ENCODE data around the gene TUBA1B.

TUBA1B gene

DNA sequence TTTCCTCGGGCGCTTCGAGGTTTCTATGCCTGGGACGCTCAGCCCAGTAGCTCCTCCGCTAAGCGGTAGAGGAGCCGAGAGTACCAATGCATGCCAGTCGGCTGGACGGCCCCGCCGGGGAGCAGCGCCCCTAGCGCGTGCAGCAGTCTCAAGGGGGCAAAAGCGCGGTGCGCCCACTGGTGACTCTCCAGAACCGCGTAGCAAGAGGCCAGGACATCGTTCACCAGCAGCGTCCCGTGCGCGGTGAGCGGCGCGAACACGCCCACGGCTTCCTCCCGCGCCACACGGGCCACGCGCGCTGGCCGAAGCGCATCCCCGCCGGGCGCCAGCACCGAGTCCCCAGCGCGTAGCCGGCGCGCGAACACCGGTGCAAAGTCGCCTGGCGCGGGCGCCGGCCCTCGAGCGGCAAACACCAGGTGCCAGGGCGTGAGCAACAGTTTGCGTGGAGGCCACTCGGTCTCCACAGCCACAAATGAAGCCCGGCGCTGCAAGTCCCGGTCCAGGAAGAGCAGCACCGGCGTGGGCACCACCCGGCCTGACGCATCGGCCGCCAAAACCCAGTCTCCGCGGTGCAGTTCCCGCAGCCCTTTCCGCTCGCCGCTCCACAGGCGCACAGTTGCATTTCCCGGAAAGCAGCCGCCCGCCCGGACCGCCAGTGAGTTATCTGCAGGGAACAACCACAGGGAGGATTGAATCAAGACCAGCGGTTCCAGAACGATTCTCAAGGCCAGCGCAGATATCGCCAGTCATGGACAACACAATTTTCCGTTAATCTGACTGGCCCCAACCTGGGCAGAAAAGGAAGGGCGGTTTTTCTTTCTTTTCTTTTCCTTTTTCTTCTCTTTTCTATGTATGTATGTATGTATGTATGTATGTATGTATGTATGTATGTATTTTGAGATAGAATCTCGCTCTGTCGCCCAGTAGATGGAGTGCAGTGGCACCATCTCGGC, 41.1 kb downstream of the TUBA1B start:
- no peak for DNase-seq

DNA sequence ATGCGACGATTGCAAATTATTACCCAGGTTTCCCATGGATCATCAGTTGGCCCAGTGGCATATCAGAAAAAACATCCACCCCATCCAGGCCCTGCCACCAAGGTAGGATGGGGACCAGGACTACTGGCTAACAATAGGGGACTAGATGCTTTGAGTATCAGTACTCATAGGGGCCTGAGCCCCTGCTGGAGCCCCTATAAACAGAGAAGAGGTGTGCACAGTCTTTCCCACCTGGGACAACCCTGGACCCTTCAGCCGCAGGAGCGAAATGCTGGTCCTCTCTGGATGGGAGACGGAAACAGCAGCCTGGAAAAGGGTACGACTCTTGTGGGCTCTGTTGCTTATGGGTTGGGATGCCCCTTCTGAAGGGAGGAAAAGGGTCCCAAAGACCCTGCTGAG, 42.3 kb downstream of the TUBA1B start:
- no peak for DNase-seq

DNA sequence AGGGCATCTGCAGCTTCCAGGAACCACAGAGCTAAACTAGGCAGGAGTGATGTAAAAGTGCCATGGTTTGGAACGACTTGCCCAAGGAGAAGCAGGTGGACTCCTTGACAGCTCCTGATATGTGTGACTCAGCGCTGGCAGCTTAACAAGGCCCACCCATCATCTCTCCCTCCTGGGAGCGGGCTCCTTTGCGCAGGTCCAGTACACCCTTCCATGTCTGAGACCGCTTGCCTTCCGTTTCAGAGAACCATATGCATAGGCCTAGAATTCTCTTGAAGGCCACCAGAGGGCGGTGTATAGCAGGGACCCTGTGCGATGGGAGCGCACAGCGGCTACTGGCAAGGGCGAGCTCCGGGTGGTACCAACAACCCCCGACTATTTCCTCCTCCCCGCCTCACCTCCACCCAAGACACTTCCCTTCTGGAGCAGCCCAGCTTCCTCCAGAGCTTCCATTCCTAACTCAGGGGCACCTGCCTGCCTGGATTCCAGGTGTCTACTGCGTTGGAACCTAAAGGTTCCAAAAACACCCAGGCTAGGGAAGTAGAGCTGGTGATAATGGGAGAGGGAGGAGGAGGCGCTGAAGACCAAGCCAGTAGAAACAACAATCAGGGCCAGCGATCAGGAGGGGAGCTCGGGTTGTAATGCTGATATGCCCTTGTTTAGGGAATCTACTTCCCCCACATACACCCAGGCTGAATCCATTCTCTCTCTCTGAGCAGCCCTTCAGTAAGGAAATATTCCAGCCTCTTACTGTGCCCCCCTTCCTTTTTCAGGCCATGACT, 42.9 kb downstream of the TUBA1B start:
- DNase-seq, result peak; percentile 46

DNA sequence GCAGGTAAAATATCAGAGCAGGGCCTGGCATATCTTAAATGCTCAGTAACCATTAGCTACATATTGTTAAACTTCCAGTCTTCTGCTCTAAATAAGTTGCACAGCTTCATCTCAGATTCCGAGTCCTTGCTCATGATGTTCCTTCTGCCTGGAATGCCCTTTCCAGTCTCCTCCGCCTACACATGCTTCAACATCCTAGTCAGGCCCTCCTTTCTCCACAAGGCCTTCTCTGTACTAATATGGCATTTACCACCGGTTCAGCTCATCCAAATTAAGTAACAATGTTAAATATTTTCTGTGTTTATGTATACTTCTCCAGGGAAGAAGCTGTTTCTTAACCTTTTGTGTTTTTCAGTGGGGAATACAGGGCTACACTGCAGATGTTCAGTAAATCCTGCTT, 45.1 kb downstream of the TUBA1B start:
- DNase-seq, result no peak

DNA sequence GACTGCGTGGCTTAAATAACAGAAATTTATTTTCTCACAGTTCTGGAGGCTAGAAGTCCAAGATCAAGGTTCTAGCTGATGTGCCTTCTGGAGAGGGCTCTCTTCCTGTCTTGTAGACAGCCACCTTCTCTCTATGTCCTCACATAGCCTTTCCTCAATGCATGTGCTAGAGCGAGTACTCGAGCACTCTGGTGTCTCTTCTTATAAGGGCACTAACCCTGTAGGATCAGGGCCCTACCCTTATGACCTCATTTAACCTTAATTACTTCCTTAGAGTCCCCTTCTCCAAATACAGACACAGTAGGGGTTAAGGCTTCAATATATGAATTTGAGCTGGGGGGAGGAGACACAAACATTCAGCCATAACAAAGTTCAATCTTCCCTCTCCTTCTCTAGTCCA, 46.8 kb downstream of the TUBA1B start:
- DNase-seq, result no peak

DNA sequence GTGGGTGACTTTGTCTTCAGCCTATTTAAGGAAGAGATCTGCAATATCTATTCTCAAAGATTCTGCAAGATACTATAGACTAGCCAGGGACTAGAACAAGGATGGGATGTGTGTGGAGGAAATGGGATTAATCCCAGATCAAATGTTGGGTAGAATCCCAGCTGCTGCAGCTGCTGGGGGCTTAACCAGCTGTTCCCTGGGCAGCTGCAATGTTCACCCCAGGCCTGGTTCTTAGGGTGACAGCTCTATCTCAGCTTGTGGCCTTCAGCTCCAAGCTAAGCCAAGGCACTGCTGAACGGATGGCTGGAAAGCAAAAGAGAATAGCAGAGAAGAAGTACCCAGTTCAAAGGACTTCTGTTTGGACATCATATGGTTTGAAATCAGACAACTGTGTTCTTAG, 51.4 kb downstream of the TUBA1B start:
- no peak for DNase-seq

All from KG1 (cell line).